ENCODE data around the gene ADGRL1. TPM values are rescaled to one million over a fixed set of nuclear protein-coding genes. Genes with fewer than 3 reads are reported as not detected.

Gene ADGRL1
- total RNA-seq, 1 donor from 2014 or later = 55.3 TPM

DNA sequence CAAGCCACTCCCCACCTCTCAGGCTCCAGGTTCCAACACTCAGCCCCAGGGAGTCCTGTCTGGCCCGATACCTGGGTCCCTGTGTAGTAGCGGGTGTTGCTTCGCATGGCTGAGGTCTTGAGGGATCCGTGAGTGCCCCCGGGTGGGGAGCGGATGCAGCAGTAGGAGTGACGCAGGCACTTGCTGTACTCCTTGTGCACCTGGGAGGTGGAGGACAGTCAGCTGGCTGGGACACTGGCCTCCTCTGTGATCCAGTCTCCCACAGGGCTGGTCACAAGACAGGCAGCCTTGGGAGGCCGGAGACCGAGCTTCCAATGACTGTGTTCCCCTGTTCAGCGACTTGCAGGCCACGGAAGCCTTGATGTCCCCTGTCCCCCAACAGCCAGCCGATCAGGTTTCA lies 53.3 kb downstream of the ADGRL1 start:
- Mint-ChIP-seq H3K27me3 (no peaks in the 10 kb centered on the region), H3K4me3 (ENCODE audit: low read depth) (no peak overlapping the region), H3K36me3 (ENCODE audit: insufficient read depth) (peaks cover 10% of the 10 kb centered on the region), H3K4me1 (ENCODE audit: low read depth) (peaks cover 4% of the 10 kb centered on the region), H3K27ac (peak overlapping the region; percentile 73), H3K9me3 (ENCODE audit: low read depth) (no peaks in the 10 kb centered on the region)
- TF ChIP-seq, protein P1, sequence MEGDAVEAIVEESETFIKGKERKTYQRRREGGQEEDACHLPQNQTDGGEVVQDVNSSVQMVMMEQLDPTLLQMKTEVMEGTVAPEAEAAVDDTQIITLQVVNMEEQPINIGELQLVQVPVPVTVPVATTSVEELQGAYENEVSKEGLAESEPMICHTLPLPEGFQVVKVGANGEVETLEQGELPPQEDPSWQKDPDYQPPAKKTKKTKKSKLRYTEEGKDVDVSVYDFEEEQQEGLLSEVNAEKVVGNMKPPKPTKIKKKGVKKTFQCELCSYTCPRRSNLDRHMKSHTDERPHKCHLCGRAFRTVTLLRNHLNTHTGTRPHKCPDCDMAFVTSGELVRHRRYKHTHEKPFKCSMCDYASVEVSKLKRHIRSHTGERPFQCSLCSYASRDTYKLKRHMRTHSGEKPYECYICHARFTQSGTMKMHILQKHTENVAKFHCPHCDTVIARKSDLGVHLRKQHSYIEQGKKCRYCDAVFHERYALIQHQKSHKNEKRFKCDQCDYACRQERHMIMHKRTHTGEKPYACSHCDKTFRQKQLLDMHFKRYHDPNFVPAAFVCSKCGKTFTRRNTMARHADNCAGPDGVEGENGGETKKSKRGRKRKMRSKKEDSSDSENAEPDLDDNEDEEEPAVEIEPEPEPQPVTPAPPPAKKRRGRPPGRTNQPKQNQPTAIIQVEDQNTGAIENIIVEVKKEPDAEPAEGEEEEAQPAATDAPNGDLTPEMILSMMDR (IDR thresholded peaks at IDR 0.05; ENCODE audit: unreplicated experiment) = no peak
- DNase-seq (ENCODE audit: low spot score, unreplicated experiment) = no peak

GRCh38 chr19:14150770-14151661 lies 55.0 kb downstream of the ADGRL1 start:
- TF ChIP-seq, protein P1 (IDR thresholded peaks at IDR 0.05; ENCODE audit: unreplicated experiment) = no peak
- peaks cover 4% of the 10 kb centered on the region for H3K4me1 Mint-ChIP-seq (ENCODE audit: low read depth)
- no peak for DNase-seq (ENCODE audit: low spot score, unreplicated experiment)
- peaks cover 7% of the 10 kb centered on the region for H3K36me3 Mint-ChIP-seq (ENCODE audit: insufficient read depth)
- H3K27ac Mint-ChIP-seq = no peak overlapping the region
- H3K9me3 Mint-ChIP-seq (ENCODE audit: low read depth) = no peaks in the 10 kb centered on the region
- H3K4me3 Mint-ChIP-seq (ENCODE audit: low read depth) = no peak overlapping the region
- H3K27me3 Mint-ChIP-seq = no peaks in the 10 kb centered on the region

- Mint-ChIP-seq H3K27me3 (no peaks in the 10 kb centered on the region), H3K36me3 (ENCODE audit: insufficient read depth) (peaks cover 6% of the 10 kb centered on the region), H3K4me3 (ENCODE audit: low read depth) (no peak overlapping the region), H3K27ac (no peak overlapping the region), H3K4me1 (ENCODE audit: low read depth) (peaks cover 4% of the 10 kb centered on the region), H3K9me3 (ENCODE audit: low read depth) (no peaks in the 10 kb centered on the region)
- no peak for DNase-seq (ENCODE audit: low spot score, unreplicated experiment)
- TF ChIP-seq, protein P1 (IDR thresholded peaks at IDR 0.05; ENCODE audit: unreplicated experiment) = no peak
These were observed 55.8 kb downstream of the ADGRL1 start for GRCh38 chr19:14150041-14150769.

DNA sequence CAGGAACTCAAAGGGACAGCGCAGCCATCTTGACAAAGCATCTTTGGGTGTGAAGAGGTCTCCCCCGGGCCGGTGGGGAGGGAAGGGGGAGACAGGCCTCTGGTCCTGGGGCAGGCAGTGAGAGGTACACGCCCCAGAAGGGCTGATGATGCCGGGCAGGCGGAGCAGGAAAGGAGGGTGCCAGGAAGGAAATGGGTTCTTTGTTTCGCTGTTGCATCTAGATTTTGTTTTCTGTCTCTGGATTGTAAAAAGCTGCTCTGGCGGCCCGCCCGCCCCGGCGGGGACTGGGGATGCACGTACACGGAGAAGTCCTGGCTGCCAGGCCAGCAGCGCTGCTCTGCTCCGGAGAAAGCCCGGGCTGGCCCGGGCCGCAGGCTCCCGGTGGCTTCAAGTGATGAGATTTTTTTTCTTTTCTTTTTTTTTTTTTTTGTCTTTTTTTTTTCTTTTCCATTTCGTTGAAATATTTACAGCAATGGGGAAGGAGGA lies 56.4 kb downstream of the ADGRL1 start:
- TF ChIP-seq, protein P1 (IDR thresholded peaks at IDR 0.05; ENCODE audit: unreplicated experiment) = no peak
- H3K27ac Mint-ChIP-seq = no peak overlapping the region
- DNase-seq (ENCODE audit: low spot score, unreplicated experiment) = no peak
- H3K27me3 Mint-ChIP-seq = no peaks in the 10 kb centered on the region
- no peak overlapping the region for H3K4me3 Mint-ChIP-seq (ENCODE audit: low read depth)
- peaks cover 3% of the 10 kb centered on the region for H3K36me3 Mint-ChIP-seq (ENCODE audit: insufficient read depth)
- peaks cover 4% of the 10 kb centered on the region for H3K4me1 Mint-ChIP-seq (ENCODE audit: low read depth)
- no peaks in the 10 kb centered on the region for H3K9me3 Mint-ChIP-seq (ENCODE audit: low read depth)

DNA sequence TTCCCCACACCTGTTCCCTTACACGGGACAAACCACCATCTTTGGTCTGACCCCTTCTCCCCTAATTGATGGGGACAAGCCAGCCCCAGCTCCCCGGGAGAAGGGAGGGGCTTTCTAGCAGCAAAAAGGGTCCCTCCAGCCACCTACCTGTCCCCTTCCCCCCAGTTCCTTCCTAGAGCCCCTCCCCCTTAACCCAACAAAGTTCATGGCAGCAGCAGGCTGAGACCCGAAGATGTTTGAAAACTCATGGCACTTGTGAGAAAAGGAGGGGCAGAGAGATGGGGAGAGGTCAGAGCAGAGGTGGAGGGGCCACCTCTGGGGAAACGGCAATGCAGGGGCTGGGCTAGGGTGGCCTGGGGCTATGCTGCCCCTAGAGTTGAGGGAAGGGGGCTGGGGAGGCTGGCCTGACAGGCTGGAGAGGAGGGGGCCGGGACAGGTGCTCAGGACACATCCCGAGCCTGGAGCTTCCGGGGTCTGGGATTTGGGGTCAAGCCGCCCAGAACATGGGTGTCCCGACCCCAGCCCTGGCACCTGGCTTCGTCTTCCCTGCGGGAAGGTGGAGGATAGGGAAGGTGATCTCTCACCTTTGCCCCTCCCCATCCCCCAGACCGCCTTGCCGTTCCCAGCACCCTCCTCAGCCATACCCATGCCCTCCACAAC lies 57.1 kb downstream of the ADGRL1 start:
- peak overlapping the region; percentile 69 for H3K27ac Mint-ChIP-seq
- peaks cover 4% of the 10 kb centered on the region for H3K4me1 Mint-ChIP-seq (ENCODE audit: low read depth)
- DNase-seq (ENCODE audit: low spot score, unreplicated experiment) = no peak
- no peaks in the 10 kb centered on the region for H3K9me3 Mint-ChIP-seq (ENCODE audit: low read depth)
- TF ChIP-seq, protein P1 (IDR thresholded peaks at IDR 0.05; ENCODE audit: unreplicated experiment) = no peak
- H3K4me3 Mint-ChIP-seq (ENCODE audit: low read depth) = no peak overlapping the region
- H3K36me3 Mint-ChIP-seq (ENCODE audit: insufficient read depth) = peaks cover 3% of the 10 kb centered on the region
- no peaks in the 10 kb centered on the region for H3K27me3 Mint-ChIP-seq

All from progenitor cell of endocrine pancreas (in vitro differentiated cells).